WTC11 (cell line): ENCODE results near the gene RGL4. TPM values are rescaled to one million over a fixed set of nuclear protein-coding genes. Genes with fewer than 3 reads are reported as not detected.

ENCODE experiments used
- ATAC-seq: fragments of 200-7000 bp; cut with Tn5 transposase; 2 replicates; pipeline ENCODE4 v1.10.0; 2021; ENCODE audit warnings: mild to moderate bottlenecking, moderate library complexity
- CTCF ChIA-PET: fragments of 300-600 bp; sonication (Branson Sonifier 250); formaldehyde crosslinking; loops from one replicate; lab custom pipeline; 2021; ENCODE audit warnings: antibody characterized with exemption; lab: Charles Lee
- POLR2A ChIA-PET: fragments of 350-600 bp; sonication (Branson Sonifier 250); formaldehyde crosslinking; loops from one replicate; lab custom pipeline; 2021; ENCODE audit warnings: antibody characterized with exemption; lab: Charles Lee
- DNase-seq: peaks from one replicate; pipeline ENCODE4 v3.0.0; 2021; ENCODE audit warnings: low spot score
- H3K27ac Mint-ChIP-seq: 2 replicates; pipeline ENCODE4 v1.8.0; 2021; ENCODE audit warnings: mixed read lengths
- H3K27me3 Mint-ChIP-seq: 2 replicates; pipeline ENCODE4 v1.8.0; 2021; ENCODE audit warnings: low read depth, mild to moderate bottlenecking, moderate library complexity, mixed read lengths
- H3K36me3 Mint-ChIP-seq: 2 replicates; pipeline ENCODE4 v1.8.0; 2021; ENCODE audit warnings: mixed read lengths
- H3K4me1 Mint-ChIP-seq: 2 replicates; pipeline ENCODE4 v1.8.0; 2022; ENCODE audit warnings: mixed read lengths
- H3K4me3 Mint-ChIP-seq: 2 replicates; pipeline ENCODE4 v1.8.0; 2021; ENCODE audit warnings: mild to moderate bottlenecking, moderate library complexity, mixed read lengths
- H3K9me3 Mint-ChIP-seq: 2 replicates; pipeline ENCODE4 v1.8.0; 2021; ENCODE audit warnings: mixed read lengths
- AFF4 ChIP-seq: sonication (generic); formaldehyde crosslinking; IDR thresholded peaks from 2 replicates; pipeline ENCODE4 v1.8.1; 2023; ENCODE audit warnings: mild to moderate bottlenecking, missing genetic modification reagents, borderline replicate concordance
- ARID4B ChIP-seq: sonication (generic); formaldehyde crosslinking; IDR thresholded peaks from 2 replicates; pipeline ENCODE4 v1.8.0; 2023; ENCODE audit warnings: missing genetic modification reagents, mild to moderate bottlenecking, borderline replicate concordance
- CBFB ChIP-seq: sonication (generic); formaldehyde crosslinking; IDR thresholded peaks from 2 replicates; pipeline ENCODE4 v1.8.1; 2022; ENCODE audit warnings: mild to moderate bottlenecking, low read depth, missing genetic modification reagents
- CTCF ChIP-seq: fragments of 200-600 bp; IDR thresholded peaks from 2 replicates; pipeline ENCODE4 v1.8.0; 2022; ENCODE audit warnings: antibody characterized with exemption
- E2F4 ChIP-seq: sonication (generic); formaldehyde crosslinking; IDR thresholded peaks from 2 replicates; pipeline ENCODE4 v1.8.1; 2022; ENCODE audit warnings: low read depth, mild to moderate bottlenecking, moderate library complexity, missing genetic modification reagents, borderline replicate concordance
- ELF4 ChIP-seq: sonication (generic); formaldehyde crosslinking; IDR thresholded peaks from 2 replicates; pipeline ENCODE4 v1.8.1; 2022; ENCODE audit warnings: low read depth, mild to moderate bottlenecking, moderate library complexity, missing genetic modification reagents
- FOXJ3 ChIP-seq: sonication (generic); formaldehyde crosslinking; IDR thresholded peaks from 2 replicates; pipeline ENCODE4 v1.9.0; 2021; ENCODE audit warnings: missing genetic modification reagents, mild to moderate bottlenecking, borderline replicate concordance
- FOXK1 ChIP-seq: sonication (generic); formaldehyde crosslinking; IDR thresholded peaks from 2 replicates; pipeline ENCODE4 v1.8.0; 2022; ENCODE audit warnings: mild to moderate bottlenecking, moderate library complexity, missing genetic modification reagents
- FOXP1 ChIP-seq: sonication (generic); formaldehyde crosslinking; IDR thresholded peaks from 2 replicates; pipeline ENCODE4 v1.8.0; 2022; ENCODE audit warnings: missing genetic modification reagents, mild to moderate bottlenecking, moderate library complexity, borderline replicate concordance
- IRF1 ChIP-seq: sonication (generic); formaldehyde crosslinking; IDR thresholded peaks from 2 replicates; pipeline ENCODE4 v1.8.0; 2023; ENCODE audit warnings: missing genetic modification reagents
- JAZF1 ChIP-seq: fragments of 250-450 bp; sonication (Bioruptor Pico); IDR thresholded peaks from 2 replicates; pipeline ENCODE4 v1.9.0; 2021; ENCODE audit warnings: moderate library complexity, mild to moderate bottlenecking, inconsistent platforms
- KAT7 ChIP-seq: sonication (generic); formaldehyde crosslinking; IDR thresholded peaks from 2 replicates; pipeline ENCODE4 v1.8.1; 2023; ENCODE audit warnings: missing genetic modification reagents, mild to moderate bottlenecking, borderline replicate concordance
- MAX ChIP-seq: sonication (generic); formaldehyde crosslinking; IDR thresholded peaks from 2 replicates; pipeline ENCODE4 v1.8.0; 2022; ENCODE audit warnings: mild to moderate bottlenecking, missing genetic modification reagents
- MXD4 ChIP-seq: fragments of 250-450 bp; sonication (Bioruptor Pico); IDR thresholded peaks from 2 replicates; pipeline ENCODE4 v1.8.0; 2021; ENCODE audit warnings: mild to moderate bottlenecking, moderate library complexity, borderline replicate concordance
- MYBL2 ChIP-seq: sonication (generic); formaldehyde crosslinking; IDR thresholded peaks from 2 replicates; pipeline ENCODE4 v1.8.1; 2023; ENCODE audit warnings: mild to moderate bottlenecking, moderate library complexity, missing genetic modification reagents
- RORB ChIP-seq: fragments of 250-450 bp; sonication (Bioruptor Pico); IDR thresholded peaks from 2 replicates; pipeline ENCODE4 v1.9.0; 2021; ENCODE audit warnings: mild to moderate bottlenecking
- SMAD3 ChIP-seq: sonication (generic); formaldehyde crosslinking; IDR thresholded peaks from 2 replicates; pipeline ENCODE4 v1.8.0; 2022; ENCODE audit warnings: missing genetic modification reagents, mild to moderate bottlenecking, borderline replicate concordance
- USF2 ChIP-seq: sonication (generic); formaldehyde crosslinking; IDR thresholded peaks from 2 replicates; pipeline ENCODE4 v1.8.1; 2023; ENCODE audit warnings: mild to moderate bottlenecking, missing genetic modification reagents, moderate library complexity
- total RNA-seq: library from RNA; stranded (reverse); gene quantifications from 3 replicates; pipeline ENCODE4 v1.2.3, GENCODE V29; 2021

RGL4 gene
- total RNA-seq, 1 experiment from 2014 or later = not detected

- no peak for TF ChIP-seq AFF4 (CRISPR knock-in tag)
- TF ChIP-seq CTCF = no peak
- TF ChIP-seq MYBL2 (CRISPR knock-in tag) = no peak
These were observed 52.5 kb downstream of the RGL4 start (continued) for GRCh38 chr22:23743303-23743705.

- Mint-ChIP-seq H3K27ac (no peak overlapping the region), H3K27me3 (no peaks in the 10 kb centered on the region), H3K4me3 (no peak overlapping the region), H3K9me3 (no peaks in the 10 kb centered on the region), H3K4me1 (no peaks in the 10 kb centered on the region; the same call in 1 of the 2 replicates), H3K36me3 (peaks cover 19% of the 10 kb centered on the region)
- CTCF ChIA-PET = interaction anchor here (0.8 to 0.9 kb wide), 2 partner anchors 24 to 106 kb away, joined by 3 to 4 read pairs; partner anchors contain the start of gene CHCHD10
- DNase-seq (no peak), ATAC-seq (no peak)
- no peak for TF ChIP-seq ELF4 (CRISPR knock-in tag)
- TF ChIP-seq JAZF1 (CRISPR knock-in tag) = no peak
- TF ChIP-seq USF2 (CRISPR knock-in tag) = no peak
- TF ChIP-seq MXD4 (CRISPR knock-in tag) = no peak
- TF ChIP-seq RORB (CRISPR knock-in tag) = no peak
- POLR2A ChIA-PET = no interaction called here
These were observed 53.2 kb downstream of the RGL4 start for GRCh38 chr22:23744001-23744400.

- no peak for DNase-seq
- no peak overlapping the region for H3K4me3 Mint-ChIP-seq
- no peaks in the 10 kb centered on the region for H3K9me3 Mint-ChIP-seq
- no peak for ATAC-seq
- peaks cover under 1% of the 10 kb centered on the region for H3K4me1 Mint-ChIP-seq
- POLR2A ChIA-PET = no interaction called here
- CTCF ChIA-PET = interaction anchor here (0.8 to 1.2 kb wide), 3 partner anchors 23 to 105 kb away, joined by 3 to 4 read pairs (median 3); partner anchors contain the start of gene CHCHD10
- H3K27me3 Mint-ChIP-seq = no peaks in the 10 kb centered on the region
- H3K27ac Mint-ChIP-seq = no peak overlapping the region
- peaks cover 19% of the 10 kb centered on the region for H3K36me3 Mint-ChIP-seq
- TF ChIP-seq IRF1 (CRISPR knock-in tag) = no peak
- TF ChIP-seq E2F4 (CRISPR knock-in tag) = no peak
- no peak for TF ChIP-seq ARID4B (CRISPR knock-in tag)
- no peak for TF ChIP-seq FOXJ3 (CRISPR knock-in tag)
- TF ChIP-seq MAX (CRISPR knock-in tag) = no peak
- no peak for TF ChIP-seq CBFB
- no peak for TF ChIP-seq USF2 (CRISPR knock-in tag)
- no peak for TF ChIP-seq FOXK1 (CRISPR knock-in tag)
- no peak for TF ChIP-seq SMAD3 (CRISPR knock-in tag)
- TF ChIP-seq KAT7 (CRISPR knock-in tag) = no peak
- TF ChIP-seq FOXP1 (CRISPR knock-in tag) = no peak
These were observed 53.7 kb downstream of the RGL4 start for GRCh38 chr22:23744485-23744884.
